ENCODE results near the gene NCOA3.
"Not testable (repeated sequence)": the region's sequence is repeated elsewhere in the genome, so short reads cannot be mapped to it uniquely, and the experiment has no call there.

Gene NCOA3

DNA sequence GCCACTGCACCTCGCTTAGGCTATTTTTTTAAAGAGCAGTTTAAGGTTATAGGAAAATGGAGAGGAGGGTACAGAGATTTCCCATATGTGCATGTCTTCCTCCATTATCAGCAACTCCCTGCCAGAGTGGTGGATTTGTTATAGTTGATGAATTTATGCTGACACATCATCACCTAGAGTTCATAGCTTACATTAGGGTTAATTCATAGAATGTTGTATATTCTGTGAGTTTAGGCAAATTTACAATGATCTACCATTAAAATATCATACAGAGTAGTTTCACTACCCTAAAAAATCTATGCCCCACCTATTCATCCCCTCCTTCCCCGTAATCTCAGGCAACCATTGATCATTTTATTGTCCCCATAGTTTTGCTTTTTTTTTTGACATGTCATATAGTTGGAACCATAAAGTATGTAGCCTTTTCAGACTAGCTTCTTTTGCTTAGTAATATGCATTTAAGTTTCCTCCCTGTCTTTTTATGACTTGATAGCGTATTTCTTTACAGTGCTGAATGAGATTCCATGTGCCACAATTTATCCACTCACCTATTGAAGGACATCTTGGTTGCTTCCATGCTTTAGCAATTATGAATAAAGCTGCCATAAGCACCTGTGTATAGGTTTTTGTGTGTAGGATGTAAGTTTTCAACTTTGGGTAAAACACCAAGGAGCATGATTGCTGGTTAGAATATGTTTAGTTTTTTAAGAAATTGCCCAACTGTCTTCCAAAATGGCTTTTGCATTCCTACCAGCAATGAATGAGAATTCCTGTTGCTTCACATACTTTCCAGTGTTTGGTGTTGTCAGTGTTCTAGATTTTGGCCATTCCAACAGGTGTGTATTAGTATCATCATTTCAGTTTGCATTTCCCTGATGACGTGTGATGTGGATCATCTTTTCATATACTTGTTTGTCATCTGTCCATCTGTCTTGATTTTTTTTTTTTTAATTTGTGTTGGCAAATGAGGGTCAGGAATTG, 60.2 kb downstream of the NCOA3 start:
- no peak for DNase-seq (ENCODE audit: low read depth, low spot score)

GRCh38 chr20:47566269-47566668, 64.6 kb downstream of the NCOA3 start:
- no peak for DNase-seq (ENCODE audit: low read depth, low spot score)

DNA sequence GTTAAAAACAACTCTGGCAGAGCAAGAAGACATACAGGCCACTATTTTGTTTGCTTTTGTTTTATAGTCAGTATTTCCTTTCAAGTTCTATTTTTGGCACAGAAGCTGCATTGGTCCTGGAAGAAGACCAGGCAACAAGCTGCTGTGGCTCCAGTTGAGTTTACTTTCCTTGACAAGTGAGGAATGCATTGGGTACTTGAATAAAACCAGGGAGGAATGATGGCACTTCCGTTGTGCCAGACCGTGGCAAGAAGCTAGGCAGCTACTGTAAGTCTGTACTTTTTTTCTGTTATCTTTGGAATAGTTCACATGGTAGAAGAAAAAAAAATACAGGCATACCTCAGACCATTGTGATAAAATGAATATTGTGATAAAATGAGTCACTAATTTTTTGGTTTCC, 66.3 kb downstream of the NCOA3 start:
- no peak for DNase-seq (ENCODE audit: low read depth, low spot score)

GRCh38 chr20:47568837-47569410, 67.2 kb downstream of the NCOA3 start:
- no peak for DNase-seq (ENCODE audit: low read depth, low spot score)

DNA sequence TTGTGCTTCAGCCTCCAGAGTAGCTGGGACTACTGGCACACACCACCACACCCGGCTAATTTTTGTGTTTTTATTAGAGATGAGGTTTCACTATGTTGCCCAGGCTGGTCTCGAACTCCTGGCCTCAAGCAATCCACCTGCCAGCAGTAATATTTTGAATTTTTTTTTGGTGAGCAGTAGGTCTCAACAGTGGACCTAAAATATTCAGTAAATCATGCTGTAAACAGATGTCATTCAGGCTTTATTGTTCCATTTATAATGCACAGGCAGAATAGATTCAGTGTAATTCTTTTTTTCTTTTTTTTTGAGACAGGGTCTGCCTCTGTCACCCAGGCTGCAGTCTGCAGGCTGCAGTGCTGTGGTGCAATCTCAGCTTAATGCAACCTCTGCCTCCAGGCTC, 69.7 kb downstream of the NCOA3 start:
- no peak for DNase-seq (ENCODE audit: low read depth, low spot score)

- no peak for DNase-seq (ENCODE audit: low read depth, low spot score)
These were observed 70.5 kb downstream of the NCOA3 start for GRCh38 chr20:47572105-47572729.

DNA sequence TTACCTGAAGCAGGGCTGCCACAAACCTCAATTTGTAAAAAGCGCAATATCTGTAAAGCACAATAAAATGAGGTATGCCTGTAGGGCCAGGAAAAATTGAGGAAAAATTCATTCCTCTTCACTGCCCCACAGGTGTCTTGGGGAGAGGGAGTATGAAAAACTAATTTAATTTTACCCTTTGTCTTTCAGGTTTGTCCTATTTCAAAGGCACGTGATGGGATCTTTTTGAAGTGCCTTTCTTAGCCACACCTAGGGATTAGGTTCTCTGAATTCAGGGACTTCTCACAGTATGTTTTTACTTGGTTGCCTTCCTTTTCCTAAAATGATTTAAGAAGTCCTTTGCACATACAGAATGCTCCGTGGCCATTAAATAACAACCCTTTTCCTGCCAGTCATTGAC, 71.9 kb downstream of the NCOA3 start:
- DNase-seq (ENCODE audit: low read depth, low spot score): no peak

DNA sequence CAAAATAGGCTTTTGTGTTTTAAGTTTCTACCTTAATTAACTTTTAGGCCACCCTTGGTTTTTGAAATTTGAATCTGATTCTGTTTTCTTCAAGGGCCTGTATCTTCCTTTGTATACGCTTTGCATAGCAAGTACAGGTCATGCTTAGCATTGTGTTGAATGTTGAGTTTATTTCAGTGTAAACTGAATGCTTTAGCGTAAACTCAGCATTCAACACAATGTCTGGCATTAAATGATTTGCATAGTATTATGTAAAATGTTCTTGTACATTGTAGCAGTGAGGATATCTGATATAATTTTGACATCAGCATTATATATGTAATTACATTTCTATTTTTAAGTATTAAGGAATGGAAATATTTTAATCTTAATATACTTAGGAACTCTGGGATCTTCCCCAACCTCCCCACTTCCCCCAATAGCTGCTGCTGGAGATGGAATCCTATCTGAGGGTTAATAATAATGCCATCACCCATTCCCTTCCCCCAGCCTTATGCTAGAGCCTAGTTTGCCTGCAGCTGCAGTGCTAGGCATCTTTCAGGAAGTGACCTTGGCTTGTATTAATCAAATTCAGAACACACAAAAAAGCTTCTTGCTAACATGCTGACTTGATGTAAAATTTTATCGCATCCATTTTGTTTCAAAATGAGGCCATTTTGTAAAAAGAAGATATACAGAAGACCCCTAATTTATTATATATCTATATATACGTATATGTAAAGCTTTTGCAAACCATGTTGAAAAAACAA, 73.1 kb downstream of the NCOA3 start:
- no peak for DNase-seq (ENCODE audit: low read depth, low spot score)

DNA sequence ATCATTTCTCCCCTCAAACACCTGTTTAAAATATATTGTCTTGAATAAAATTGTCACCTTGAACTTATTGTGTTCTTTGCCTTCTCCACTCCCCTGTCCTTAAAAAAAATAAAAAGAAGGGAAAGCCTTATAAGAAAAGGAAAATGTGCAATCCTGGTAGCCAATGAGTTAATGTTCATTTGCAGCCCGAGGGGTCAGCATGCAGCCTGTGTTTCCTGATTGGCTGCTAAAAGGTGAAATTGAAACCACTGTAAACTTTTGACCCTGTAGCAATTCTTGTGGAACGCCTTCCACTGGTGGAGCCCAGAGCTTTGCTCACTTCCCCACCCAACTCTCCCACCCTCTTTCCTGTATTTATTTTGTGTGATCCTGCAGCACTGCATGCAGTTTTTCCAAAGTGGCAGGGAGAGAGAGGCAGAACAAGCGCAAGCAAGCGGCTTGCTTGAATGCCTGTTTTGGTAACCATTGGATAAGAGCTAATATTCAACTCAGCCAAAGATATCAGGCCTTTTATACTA, 74.9 kb downstream of the NCOA3 start:
- DNase-seq (ENCODE audit: low read depth, low spot score): no peak

- DNase-seq (ENCODE audit: low read depth, low spot score): no peak
These were observed 75.6 kb downstream of the NCOA3 start for GRCh38 chr20:47577314-47577713.

DNA sequence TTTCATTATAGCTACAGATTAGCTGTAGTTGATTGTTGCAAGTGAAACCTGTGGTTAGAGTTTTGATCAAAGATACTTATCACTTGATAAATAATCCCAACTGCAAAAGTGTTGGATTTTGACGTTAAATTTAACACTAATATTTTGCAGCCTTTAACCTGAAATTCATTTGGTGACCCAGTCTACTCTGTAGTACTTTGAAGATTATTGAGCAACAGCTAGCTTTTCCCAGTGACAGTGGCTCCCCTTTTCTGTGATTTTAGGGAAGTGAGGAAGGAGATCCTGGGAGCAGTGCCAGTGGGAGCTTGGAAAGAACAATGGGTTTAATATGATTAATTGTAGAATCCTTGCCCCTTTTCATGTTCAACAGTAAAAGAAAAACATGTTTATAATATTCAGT, 76.9 kb downstream of the NCOA3 start:
- DNase-seq (ENCODE audit: low read depth, low spot score): no peak

DNA sequence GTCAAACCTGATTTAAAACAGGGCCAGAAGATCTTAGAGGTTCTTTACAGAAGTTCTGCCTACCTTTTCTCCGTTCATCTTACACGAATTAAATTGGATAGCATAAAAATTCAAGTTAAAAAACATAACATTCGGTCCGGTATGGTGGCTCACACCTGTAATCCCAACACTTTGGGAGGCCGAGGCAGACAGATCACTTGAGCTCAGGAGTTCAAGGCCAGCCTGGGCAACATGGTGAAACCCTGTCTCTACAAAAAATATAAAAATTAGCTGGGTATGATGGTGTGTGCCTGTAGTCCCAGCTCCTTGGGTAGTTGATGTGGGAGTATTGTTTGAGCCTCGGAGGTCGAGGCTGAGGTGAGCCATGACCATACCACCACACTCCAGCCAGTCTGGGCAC, 79.0 kb downstream of the NCOA3 start:
- not testable (repeated sequence) for DNase-seq (ENCODE audit: low read depth, low spot score)

- DNase-seq (ENCODE audit: low read depth, low spot score): no peak
These were observed 79.4 kb downstream of the NCOA3 start for GRCh38 chr20:47581090-47581489.

- no peak for DNase-seq (ENCODE audit: low read depth, low spot score)
These were observed 81.9 kb downstream of the NCOA3 start for GRCh38 chr20:47583551-47583950.

DNA sequence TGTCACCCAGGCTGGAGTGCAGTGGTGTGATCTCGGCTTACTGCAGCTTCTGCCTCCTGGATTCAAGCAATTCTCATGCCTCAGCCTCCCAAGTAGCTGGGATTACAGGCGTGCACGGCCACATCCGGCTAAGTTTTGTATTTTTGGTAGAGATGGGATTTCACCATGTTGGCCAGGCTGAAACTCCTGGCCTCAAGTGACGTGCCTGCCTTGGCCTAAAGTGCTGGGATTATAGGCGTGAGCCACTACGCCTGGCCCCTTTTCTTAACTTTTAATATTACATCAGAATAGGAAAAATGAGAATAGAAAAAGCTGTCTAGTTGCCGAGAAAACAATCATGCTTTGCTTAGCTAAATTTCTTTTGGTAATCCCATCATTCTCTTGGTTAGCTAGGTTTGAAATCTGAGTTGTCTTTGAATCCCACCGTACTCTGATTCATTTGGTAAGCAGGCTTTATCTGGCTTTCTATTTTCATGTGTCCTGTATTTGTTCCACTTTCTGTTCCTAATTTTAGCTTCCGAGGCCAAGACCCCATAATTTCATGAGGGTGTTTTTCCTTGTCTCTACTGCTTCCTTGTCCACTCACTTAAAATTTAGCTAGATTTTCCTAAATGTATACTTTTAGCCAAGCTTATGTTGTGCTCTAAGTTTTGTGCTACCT, 83.5 kb downstream of the NCOA3 start:
- DNase-seq (ENCODE audit: low read depth, low spot score): no peak

- no peak for DNase-seq (ENCODE audit: low read depth, low spot score)
These were observed 85.1 kb downstream of the NCOA3 start for GRCh38 chr20:47586649-47587294.

- DNase-seq (ENCODE audit: low read depth, low spot score): no peak
These were observed 86.5 kb downstream of the NCOA3 start for GRCh38 chr20:47588158-47588557.

DNA sequence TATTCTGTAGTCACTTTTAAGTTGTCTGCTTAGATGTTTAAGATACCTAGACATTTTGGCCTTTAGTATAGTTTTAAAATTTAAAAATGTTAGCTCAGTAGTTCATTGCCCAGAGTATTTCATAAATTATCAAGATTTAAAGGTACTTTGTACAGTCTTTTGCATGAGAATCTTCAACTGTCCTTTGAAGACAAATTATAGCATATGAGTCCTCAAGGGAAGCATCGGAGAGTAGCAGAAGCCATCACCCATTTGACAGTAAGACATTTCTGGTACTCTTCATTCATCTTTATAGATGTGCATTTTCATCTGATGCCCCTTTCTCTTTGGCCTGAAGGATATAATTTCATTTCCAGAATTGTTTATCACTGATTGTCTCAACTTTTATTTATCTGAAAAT, 89.5 kb downstream of the NCOA3 start:
- DNase-seq (ENCODE audit: low read depth, low spot score): no peak

GRCh38 chr20:47594157-47594556, 92.5 kb downstream of the NCOA3 start:
- no peak for DNase-seq (ENCODE audit: low read depth, low spot score)

DNA sequence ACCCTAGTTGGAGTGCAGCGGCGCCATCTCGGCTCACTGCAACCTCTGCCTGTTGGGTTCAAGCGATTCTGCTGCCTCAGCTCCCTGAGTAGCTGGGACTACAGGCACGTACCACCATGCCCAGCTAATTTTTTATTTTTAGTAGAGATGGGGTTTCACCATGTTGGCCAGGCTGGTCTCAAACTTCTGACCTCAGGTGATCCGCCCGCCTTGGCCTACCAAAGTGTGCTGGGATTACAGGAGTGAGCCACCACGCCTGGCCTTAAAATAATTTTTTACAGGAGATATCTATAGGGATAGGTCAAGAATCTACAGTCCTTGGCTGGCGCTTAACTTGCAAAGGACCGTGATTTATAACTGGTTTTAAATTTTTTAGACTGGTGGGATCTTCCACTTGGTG, 93.5 kb downstream of the NCOA3 start:
- DNase-seq (ENCODE audit: low read depth, low spot score): not testable (repeated sequence)
